Panc1 (cell line): ENCODE results near the gene CEBPE. TPM values are rescaled to one million over a fixed set of nuclear protein-coding genes. Genes with fewer than 3 reads are reported as not detected.

Experiments used
- ATAC-seq: fragments of 200-7000 bp; cut with Tn5 transposase; 2 replicates; pipeline ENCODE4 v1.9.1; 2020; ENCODE audit warnings: mild to moderate bottlenecking, moderate library complexity
- BruUV-seq: library from RNA; stranded (reverse); fragments of 400-500 nt; replicated peaks from 2 replicates; lab custom pipeline; 2021; lab: Mats Ljungman, UMichigan
- CTCF ChIA-PET: fragments of 300-600 bp; sonication (Branson Sonifier 250); formaldehyde crosslinking; loops from one replicate; lab custom pipeline; 2022; ENCODE audit warnings: antibody characterized with exemption; lab: Charles Lee
- POLR2A ChIA-PET: fragments of 300-600 bp; sonication (Branson Sonifier 250); formaldehyde crosslinking; loops from one replicate; lab custom pipeline; 2022; ENCODE audit warnings: antibody characterized with exemption; lab: Charles Lee
- DNase-seq: peaks from one replicate; pipeline ENCODE4 v3.0.0-alpha.2; 2010; ENCODE audit warnings: low read depth, low spot score
- H3K27ac ChIP-seq: 2 replicates; pipeline ENCODE4 v1.5.1; 2011; ENCODE audit warnings: mild to moderate bottlenecking, low read length, inconsistent platforms
- H3K27me3 ChIP-seq: fragments of 200-500 bp; sonication (Bioruptor generic); 2 replicates; pipeline ENCODE4 v1.6.0; 2014; ENCODE audit warnings: low read length, inconsistent platforms; ENCODE audit not compliant: control insufficient read depth, insufficient read depth
- H3K36me3 ChIP-seq: fragments of 200-500 bp; sonication (Bioruptor generic); 2 replicates; pipeline ENCODE4 v1.5.1; 2014; ENCODE audit warnings: inconsistent platforms, mild to moderate bottlenecking, low read length, moderate library complexity; ENCODE audit not compliant: control insufficient read depth, insufficient read depth
- H3K4me1 ChIP-seq: 2 replicates; pipeline ENCODE4 v1.5.1; 2011; ENCODE audit warnings: inconsistent platforms, mild to moderate bottlenecking, low read length, moderate library complexity; ENCODE audit not compliant: control insufficient read depth, insufficient read depth
- H3K4me3 ChIP-seq, 2 experiments: 2 replicates each; pipeline ENCODE4 v1.5.1; 2011 to 2012; ENCODE audit warnings: low read depth in 2 of 2, low read length in 2 of 2, mild to moderate bottlenecking in 2 of 2, inconsistent platforms in 1 of 2, moderate library complexity in 1 of 2
- H3K9me3 ChIP-seq: fragments of 200-500 bp; sonication (Bioruptor generic); 2 replicates; pipeline ENCODE4 v1.5.1; 2014; ENCODE audit warnings: low read depth, mild to moderate bottlenecking, inconsistent platforms, low read length, moderate library complexity; ENCODE audit not compliant: control insufficient read depth, insufficient read depth
- CTCF ChIP-seq: fragments of 450-650 bp; IDR thresholded peaks from 2 replicates; pipeline ENCODE4 v1.5.1; 2017; ENCODE audit warnings: mild to moderate bottlenecking
- POLR2AphosphoS5 ChIP-seq: IDR thresholded peaks from 2 replicates; pipeline ENCODE4 v1.6.1; 2012; ENCODE audit warnings: mild to moderate bottlenecking, low read depth, low read length, moderate library complexity
- REST ChIP-seq, 2 experiments: IDR thresholded peaks; 2 replicates each; pipeline ENCODE4 v1.6.1; 2011 to 2012; ENCODE audit warnings: low read depth in 2 of 2, control low read depth in 1 of 2, low read length in 1 of 2, mild to moderate bottlenecking in 1 of 2, moderate library complexity in 1 of 2; ENCODE audit not compliant: insufficient read depth in 1 of 2
- SIN3A ChIP-seq: IDR thresholded peaks from 2 replicates; pipeline ENCODE4 v1.6.1; 2012; ENCODE audit warnings: low read depth, mild to moderate bottlenecking, low read length, moderate library complexity, borderline replicate concordance; ENCODE audit not compliant: insufficient read depth
- TCF7L2 ChIP-seq: IDR thresholded peaks from 2 replicates; pipeline ENCODE4 v1.6.1; 2011; ENCODE audit warnings: mild to moderate bottlenecking, low read depth, low read length, inconsistent platforms
- in situ Hi-C: cut with HindIII; loops from 2 replicates; pipeline ENCODE4 v1.10.0; 2016; ENCODE audit warnings: low sequenced_read_pairs, low pct_unique_long_range_greater_than_20kb
- intact Hi-C: fragments of 100-400 bp; cut with micrococcal nuclease; formaldehyde crosslinking; loops from one replicate; pipeline ENCODE4 v1.10.0; 2022; ENCODE audit not compliant: unreplicated experiment
- total RNA-seq: library from RNA; stranded (reverse); gene quantifications from one replicate; pipeline ENCODE4 v1.2.1, GENCODE V29; 2021; ENCODE audit not compliant: unreplicated experiment

CEBPE gene
- total RNA-seq, 1 experiment from 2014 or later: not detected

DNA sequence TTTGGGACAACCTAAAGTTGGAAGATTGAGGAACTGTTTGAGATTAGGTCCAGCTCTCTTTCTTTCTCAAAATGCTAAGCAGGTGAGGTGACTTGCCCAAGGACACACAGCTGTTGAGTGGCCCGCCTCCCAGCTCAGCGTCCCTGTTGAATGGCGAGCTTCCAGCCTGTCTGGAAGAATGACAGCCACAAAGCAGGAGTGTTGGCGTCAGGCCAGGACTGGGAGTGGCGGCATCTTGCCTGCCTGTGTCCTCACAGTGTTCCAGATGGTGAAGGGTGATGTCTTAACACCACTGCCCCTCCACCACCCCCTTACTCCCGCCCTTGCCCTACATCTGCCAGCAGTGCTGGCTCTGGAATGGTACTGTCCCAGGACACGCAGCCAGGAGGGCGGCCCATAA is 4.4 kb upstream of the CEBPE start:
- Histone ChIP-seq H3K36me3 (no peaks in the 10 kb centered on the region), H3K27me3 (no peaks in the 10 kb centered on the region), H3K4me1 (no peaks in the 10 kb centered on the region), H3K4me3 (no peak overlapping the region), H3K27ac (no peak overlapping the region), H3K9me3 (no peaks in the 10 kb centered on the region)
- DNase-seq (no peak), ATAC-seq (no peak)
- in situ Hi-C loops (no loop called here), intact Hi-C loops (no loop called here)
- ChIA-PET POLR2A (no interaction called here), CTCF (interaction anchor here (0.6 kb wide), 1 partner anchor 66 kb away, joined by 4 read pairs; no protein-coding TSS in a partner anchor)
- TF ChIP-seq REST (IDR thresholded peaks at IDR 0.05; ENCODE audit: insufficient read depth in 1 of 2, low read depth in 2 of 2, low read length in 1 of 2) (no peak), POLR2AphosphoS5 (no peak), SIN3A (no peak), TCF7L2 (no peak), CTCF (no peak)
- no TSS peak for BruUV-seq

DNA sequence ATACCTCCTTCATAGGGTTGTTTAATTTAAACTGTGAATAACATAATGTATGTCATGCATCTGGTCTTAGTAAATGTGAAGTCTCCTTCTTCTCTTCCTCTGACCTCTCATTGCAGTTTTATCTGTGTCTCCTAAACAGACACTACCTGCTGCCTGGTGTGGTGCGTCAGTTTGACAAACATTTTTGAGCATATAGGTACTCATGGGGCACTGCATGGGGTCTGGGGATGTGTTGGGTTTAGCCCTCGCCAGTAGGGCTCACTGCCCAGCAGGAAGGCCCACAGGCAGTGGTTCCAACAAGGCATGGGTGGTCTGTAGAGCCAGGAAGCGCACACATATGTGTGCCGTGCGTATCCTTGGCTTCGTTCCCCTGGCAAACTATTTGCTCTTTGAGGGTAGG is 3.0 kb upstream of the CEBPE start:
- BruUV-seq: no TSS peak
- intact Hi-C loops: no loop called here
- H3K36me3 ChIP-seq: no peaks in the 10 kb centered on the region
- no peaks in the 10 kb centered on the region for H3K27me3 ChIP-seq
- no peak overlapping the region for H3K4me3 ChIP-seq
- no peaks in the 10 kb centered on the region for H3K4me1 ChIP-seq
- ChIA-PET CTCF (interaction anchor here (0.8 to 3.2 kb wide), 2 partner anchors 65 to 68 kb away, joined by 3 to 30 read pairs; no protein-coding TSS in a partner anchor), POLR2A (no interaction called here)
- H3K9me3 ChIP-seq: no peaks in the 10 kb centered on the region
- TF ChIP-seq POLR2AphosphoS5: no peak
- no peak for TF ChIP-seq CTCF
- TF ChIP-seq SIN3A: no peak
- TF ChIP-seq REST (IDR thresholded peaks at IDR 0.05; ENCODE audit: insufficient read depth in 1 of 2, low read depth in 2 of 2, low read length in 1 of 2): no peak
- TF ChIP-seq TCF7L2: no peak
- no peak for DNase-seq
- in situ Hi-C loops: no loop called here
- ATAC-seq: no peak
- no peak overlapping the region for H3K27ac ChIP-seq
